ENCODE data around the gene TMEM181.

TMEM181 gene

DNA sequence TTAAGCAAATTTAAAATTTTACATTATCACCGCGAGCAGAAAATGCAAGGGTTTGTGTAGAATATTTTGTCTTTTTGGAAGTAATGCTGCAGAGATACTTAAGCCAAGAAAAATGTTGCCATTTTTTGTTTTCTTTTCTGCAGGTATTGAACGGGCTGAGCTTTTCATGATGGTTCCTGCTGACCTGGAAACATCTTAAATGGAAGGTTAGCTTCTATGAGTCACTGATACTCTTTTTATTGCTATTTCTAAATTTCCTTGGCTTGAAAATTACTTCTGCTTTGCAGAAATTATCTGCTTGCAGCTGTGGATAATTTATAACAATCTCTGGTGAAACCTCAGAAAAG lies 102.7 kb downstream of the TMEM181 start:
- TF ChIP-seq, protein P1, sequence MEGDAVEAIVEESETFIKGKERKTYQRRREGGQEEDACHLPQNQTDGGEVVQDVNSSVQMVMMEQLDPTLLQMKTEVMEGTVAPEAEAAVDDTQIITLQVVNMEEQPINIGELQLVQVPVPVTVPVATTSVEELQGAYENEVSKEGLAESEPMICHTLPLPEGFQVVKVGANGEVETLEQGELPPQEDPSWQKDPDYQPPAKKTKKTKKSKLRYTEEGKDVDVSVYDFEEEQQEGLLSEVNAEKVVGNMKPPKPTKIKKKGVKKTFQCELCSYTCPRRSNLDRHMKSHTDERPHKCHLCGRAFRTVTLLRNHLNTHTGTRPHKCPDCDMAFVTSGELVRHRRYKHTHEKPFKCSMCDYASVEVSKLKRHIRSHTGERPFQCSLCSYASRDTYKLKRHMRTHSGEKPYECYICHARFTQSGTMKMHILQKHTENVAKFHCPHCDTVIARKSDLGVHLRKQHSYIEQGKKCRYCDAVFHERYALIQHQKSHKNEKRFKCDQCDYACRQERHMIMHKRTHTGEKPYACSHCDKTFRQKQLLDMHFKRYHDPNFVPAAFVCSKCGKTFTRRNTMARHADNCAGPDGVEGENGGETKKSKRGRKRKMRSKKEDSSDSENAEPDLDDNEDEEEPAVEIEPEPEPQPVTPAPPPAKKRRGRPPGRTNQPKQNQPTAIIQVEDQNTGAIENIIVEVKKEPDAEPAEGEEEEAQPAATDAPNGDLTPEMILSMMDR (IDR thresholded peaks at IDR 0.05; ENCODE audit: low read depth, low read length), result no peak
- no peak overlapping the region for H3K4me3 ChIP-seq (ENCODE audit: low read depth, low read length)

DNA sequence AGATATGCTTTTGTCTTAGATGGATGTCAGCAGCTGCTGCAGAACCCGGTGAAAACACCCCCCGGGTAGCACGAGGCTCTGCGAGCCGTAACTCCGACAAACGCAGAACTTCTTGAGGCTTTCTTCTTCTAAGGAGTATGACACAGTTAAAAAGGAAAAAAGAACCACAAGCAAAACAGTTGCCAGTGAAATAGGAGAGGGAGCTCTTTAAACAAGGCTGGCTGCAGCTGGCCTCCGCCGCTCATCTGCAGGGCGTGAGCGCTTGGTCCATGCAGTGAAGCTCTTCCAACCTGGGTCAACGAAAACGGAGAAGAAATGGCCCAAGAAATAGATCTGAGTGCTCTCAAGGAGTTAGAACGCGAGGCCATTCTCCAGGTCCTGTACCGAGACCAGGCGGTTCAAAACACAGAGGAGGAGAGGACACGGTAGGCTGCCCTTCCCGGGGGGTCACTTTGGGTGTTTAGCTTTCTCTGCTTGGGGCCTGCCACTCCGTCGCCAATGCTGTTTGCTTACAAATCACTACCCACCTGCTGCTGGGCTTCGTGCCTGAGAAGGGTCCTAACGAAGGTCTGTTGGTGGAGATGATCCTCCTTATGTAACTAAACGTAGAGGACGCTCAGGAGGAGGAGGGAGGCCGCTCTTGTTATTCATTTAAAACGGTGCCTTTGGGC lies 103.2 kb downstream of the TMEM181 start:
- TF ChIP-seq, protein P1 (IDR thresholded peaks at IDR 0.05; ENCODE audit: low read depth, low read length), result no peak

DNA sequence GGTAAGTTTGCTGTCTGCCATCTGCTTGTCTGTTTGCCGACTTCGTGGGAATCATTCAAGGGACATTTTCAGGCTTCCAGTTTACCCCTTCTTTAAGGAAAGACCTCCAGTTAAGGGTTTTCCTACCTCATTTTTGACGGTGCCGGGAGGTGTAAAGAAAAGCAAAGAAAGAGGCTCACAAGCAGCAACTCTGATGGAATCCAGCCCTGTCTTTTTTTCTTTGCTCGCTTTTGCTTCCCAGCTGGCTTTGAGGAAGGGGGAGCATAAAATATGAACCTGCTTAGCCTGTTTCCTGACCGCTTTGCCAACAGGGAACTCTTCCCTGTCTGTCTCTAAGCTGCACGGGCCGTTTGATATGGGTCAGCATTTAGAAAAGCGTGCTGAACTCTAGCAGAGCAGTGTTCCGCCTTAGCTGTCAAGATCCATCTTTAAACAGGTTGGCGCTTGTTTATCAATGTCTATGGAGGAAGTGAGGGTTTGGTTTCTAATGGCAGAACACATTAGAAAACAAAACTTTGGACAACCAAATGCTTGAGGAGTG lies 103.8 kb downstream of the TMEM181 start:
- TF ChIP-seq, protein P1 (IDR thresholded peaks at IDR 0.05; ENCODE audit: low read depth, low read length), result no peak
- no peak overlapping the region for H3K4me3 ChIP-seq (ENCODE audit: low read depth, low read length)

More for the DNA sequence above, 103.2 kb downstream of the TMEM181 start:
- H3K4me3 ChIP-seq (ENCODE audit: low read depth, low read length), result no peak overlapping the region

DNA sequence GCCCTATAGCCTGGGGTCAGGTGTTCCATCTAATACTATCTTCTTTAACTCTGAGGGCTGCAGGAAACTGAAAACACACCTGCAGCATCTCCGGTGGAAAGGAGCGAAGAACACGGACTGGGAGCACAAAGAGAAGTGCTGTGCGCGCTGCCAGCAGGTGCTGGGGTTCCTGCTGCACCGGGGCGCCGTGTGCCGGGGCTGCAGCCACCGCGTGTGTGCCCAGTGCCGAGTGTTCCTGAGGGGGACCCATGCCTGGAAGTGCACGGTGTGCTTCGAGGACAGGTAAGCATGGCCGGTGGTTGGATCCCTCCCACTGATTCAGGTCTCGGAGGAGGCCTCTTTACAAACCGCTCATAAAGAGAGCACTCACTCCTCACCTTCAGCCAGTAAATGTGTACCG lies 105.4 kb downstream of the TMEM181 start:
- TF ChIP-seq, protein P1 (IDR thresholded peaks at IDR 0.05; ENCODE audit: low read depth, low read length), result no peak
- H3K4me3 ChIP-seq (ENCODE audit: low read depth, low read length), result no peak overlapping the region

DNA sequence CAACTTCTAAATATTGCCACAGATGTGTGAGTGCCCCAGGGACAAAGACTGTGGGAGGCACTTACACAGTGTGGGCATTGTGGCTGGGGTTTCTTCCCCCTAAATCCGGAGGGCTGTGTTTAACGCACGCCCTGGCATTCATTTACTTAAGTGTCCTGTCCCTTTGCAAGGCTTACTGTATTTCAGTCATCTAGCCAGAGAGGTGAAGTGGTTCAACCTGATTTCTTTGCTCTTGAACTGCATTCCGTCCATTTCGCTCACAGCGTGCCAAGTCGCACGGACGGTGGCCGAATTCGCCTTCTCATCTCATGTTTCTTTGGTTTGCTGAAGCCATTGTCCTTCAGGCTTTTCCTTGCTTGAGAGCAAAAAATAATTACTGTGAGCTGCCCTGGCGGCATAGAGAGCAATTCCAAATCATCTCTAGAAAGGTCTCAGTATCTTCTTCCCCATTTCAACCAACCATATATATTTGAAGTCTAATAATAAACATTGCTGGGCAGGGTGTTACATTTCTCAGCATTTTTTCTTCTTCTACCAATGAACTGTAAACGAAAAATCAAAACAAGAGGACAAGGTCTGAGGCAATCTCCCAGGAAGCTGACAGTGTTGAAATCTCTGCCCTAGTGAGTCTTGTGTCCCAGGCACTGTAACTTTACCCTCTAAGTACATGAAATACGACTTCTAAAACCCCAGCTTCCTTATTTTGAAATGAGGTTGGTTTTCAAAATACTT lies 106.9 kb downstream of the TMEM181 start:
- TF ChIP-seq, protein P1 (IDR thresholded peaks at IDR 0.05; ENCODE audit: low read depth, low read length), result no peak
- no peak overlapping the region for H3K4me3 ChIP-seq (ENCODE audit: low read depth, low read length)

DNA sequence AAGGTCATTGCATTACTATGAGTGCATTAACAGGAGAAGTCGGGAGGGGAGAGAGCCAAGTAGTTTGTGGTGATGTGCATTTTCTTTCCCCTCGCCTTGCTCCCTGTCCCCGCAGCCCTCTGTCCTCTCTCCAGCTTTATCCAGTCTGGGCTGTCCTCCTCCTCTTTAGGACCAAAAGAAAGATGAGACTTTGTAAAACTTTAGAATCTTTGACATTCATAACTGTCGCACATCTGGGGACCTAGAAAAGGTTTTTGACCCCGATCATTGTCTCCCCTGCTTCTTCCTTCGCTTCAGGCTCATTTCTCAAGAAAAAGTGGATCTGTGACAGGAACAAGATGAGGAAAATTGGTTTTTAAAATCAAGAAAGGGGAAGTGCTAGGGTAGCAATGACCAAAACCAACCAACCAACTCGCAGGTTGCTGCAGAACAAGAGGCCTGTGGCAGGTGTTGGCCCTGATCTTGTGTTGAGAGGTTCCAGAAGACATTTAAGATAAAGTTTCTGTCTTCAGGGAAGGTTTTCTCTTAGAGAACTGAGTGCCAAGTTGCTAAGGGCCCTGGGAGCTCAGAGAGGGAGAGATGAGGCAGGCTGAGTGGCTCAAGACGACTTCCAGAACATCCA lies 107.6 kb downstream of the TMEM181 start:
- TF ChIP-seq, protein P1 (IDR thresholded peaks at IDR 0.05; ENCODE audit: low read depth, low read length), result no peak
- H3K4me3 ChIP-seq (ENCODE audit: low read depth, low read length), result no peak overlapping the region

DNA sequence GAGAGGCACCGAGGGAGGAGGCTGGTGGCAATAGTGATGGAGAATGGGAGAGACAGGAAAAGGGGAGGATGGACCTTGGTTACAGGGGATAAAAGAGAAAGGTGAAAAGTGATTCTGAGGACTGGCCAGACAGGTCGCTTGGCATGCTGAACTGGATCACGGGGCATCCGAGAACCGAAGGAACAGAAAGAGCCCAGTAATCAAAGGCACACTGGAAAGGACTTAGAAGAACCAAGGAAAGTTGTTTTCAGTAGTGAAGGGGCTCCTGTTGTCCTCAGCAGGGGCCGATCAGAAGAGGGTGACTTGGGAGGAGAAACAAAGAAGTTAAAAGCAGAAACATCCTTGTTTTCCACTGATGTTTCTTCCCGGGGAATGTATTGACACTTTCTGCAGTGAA lies 108.8 kb downstream of the TMEM181 start:
- TF ChIP-seq, protein P1 (IDR thresholded peaks at IDR 0.05; ENCODE audit: low read depth, low read length), result no peak
- no peak overlapping the region for H3K4me3 ChIP-seq (ENCODE audit: low read depth, low read length)

Data from WI38 (cell line).